Activated CD4-positive, alpha-beta T cell treated with anti-CD3 and anti-CD28 coated beads, Interleukin-10, Interleukin-2, amounts not matched to agents 100 ng/mL and 50 ng/mL, durations not matched to agents 16 hours and 8 hours (primary cell): ENCODE data around the gene DNAJC8.

ENCODE experiments used
- DNase-seq: peaks from one replicate; pipeline ENCODE4 v3.0.0-alpha.2; 2020

Gene DNAJC8

DNA sequence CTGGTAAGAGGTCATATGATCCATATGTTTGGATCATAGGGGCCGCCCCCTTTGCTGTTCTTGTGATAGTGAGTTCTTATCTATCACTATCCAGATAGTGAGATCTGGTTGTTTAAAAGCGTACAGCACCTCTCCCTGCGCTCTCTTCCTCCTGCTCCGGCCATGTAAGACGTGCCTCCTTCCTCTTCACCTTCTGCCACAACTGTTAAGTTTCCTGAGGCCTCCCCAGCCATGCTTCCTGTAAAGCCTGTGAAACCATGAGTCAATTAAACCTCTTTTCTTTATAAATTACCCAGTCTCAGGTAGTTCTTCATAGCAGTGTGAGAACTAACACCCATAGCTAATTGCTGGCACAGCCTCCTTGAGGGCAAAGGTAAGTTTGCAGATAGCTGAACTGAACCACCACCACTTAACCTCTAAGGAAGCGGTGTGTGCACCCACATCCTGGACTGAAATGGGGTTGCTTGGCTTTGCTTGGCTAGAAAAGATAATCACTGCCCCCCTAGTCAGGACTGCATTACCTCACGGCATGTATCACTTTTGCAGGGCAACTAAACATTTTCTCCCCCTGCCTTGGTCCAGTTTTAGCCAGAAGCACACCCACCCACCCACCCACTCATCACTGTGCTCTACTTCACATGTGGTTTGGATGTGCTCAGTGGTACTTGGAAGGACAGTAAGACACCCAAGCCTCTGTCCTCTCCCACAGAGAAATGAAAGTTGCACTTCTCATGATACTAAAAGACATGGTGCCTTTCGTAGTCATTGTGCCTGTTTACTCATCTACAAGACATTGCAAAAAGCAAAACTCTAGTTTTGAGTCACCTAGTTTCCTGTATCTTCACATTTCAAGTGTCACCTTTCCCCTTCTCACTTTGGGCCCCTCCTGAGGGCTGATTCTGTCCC is 33.2 kb downstream of the DNAJC8 start:
- peak; percentile 96 for DNase-seq

DNA sequence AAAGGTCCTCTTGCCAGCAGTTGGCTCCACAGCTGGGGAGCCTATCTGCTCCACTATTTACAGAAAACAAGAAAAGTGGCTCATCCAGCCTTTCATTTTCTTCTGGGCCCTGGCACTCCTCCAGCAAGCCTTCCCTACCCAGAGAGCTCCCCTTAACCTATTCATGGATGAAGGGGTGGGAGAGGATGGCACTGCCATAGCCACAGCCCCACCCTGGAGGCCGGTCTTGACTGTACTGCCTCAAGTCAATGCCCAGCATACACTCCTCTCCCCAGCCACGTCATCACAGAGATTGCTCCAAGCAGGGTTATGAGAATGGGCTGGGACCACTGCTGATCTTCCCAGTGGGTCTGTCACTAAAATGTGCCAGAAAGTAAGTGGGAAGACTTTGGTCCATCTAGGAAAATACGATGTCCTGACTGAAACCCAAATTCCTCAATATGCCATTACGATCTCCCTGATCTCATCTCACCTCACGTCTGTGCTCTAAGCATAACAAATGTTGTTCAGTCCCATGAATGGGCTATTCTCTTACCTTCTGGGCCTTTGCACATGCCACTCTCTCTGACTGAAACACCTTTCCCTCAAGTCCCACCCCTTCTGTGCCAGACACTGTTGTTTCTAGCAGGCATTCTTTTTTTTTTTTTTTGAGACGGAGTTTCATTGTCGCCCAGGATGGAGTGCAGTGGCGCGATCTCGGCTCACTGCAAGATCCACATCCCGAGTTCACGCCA is 35.0 kb downstream of the DNAJC8 start:
- DNase-seq = no peak

DNA sequence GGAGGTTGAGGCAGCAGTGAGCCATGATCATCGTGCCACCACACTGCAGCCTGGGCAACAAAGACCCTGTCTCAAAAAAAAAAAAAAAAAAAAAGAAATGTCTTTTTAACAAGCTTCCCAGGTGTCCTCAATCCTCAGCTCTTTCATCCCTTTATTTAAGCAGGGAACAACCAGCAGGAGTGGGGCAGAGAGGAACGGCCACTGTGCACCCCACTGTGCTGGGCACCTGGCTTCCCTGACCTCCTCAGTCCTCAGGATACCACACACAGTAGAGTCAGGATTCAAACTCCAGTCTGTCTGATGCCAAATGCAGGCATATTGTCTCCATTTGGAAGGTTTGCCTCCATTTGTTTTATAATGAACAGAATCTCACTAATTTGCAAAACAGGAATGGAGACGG is 36.5 kb downstream of the DNAJC8 start:
- DNase-seq = no peak

DNA sequence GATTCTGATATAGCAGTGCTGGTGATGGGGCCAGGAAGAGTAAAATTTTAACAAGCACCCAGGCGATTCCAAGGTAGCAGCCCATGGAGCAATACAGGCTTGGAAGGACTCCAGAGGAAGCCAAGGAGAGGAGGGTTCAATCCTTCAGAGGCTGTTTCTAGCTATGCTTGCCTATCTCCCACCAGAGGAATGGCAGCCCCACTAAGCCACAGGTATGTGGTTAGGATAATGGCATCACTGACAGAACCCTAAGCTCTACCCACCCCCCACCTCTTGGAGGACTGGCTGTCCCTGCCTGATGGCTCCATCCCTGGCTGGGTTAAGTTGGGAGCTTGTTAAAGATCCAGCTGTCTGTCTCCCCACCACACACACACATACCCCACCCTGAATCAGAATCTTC is 37.0 kb downstream of the DNAJC8 start:
- no peak for DNase-seq

- no peak for DNase-seq
Measured at GRCh38 chr1:28194326-28195035, 38.3 kb downstream of the DNAJC8 start.

DNA sequence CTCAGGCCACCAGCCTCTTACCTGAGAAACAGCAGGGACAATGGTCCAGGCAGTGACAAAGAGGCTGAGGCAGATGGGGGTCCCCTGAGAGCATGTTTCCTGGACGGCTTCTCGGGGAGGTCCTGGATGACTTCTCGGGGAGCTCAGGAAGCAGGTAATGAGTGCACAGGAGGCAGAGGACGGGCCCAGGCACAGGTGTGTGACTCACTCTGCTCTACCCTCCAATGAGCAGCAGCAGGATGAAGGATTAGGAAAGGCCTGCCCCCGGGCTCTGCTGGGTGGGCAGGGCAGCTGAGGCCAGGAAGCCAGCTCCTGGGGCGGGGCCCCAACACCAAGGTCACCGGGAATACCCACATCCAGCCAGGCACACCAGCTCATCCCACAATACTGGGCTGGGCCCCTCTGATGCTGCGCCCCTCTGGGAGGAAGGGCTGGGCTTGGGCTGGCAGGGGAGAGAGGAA is 39.1 kb downstream of the DNAJC8 start:
- no peak for DNase-seq

DNA sequence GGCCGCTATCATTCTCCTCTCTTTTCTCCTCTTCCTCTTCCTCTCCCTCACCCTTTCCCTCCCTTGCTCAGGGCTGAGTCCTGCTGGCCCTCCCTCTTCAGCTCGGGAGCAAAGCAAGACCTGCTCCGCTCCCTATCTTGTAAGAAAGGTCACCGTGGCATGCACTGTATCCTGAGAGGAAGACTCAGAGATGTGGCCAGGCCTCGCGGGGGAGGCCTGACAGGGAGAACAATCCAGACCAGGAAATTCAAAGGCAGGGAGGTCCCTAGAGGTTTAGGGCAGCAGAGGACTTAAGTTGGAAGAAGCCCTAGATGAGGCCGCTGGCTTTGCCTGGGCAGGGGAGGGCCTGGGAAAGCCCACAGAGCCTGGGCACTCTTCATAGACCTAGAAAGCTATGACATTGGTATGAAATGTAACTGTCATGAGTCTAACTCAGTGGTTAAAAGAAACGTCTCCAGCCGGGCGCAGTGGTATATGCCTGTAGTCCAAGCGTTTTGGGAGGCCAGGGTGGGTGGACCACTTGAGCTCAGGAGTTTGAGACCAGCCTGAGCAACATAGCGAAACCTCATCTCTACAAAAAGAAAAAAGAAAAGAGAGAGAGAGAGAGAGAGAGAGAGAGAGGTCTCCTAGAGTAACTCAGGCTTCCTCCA is 41.7 kb downstream of the DNAJC8 start:
- no peak for DNase-seq

GRCh38 chr1:28190337-28190979 is 42.4 kb downstream of the DNAJC8 start:
- DNase-seq = no peak

GRCh38 chr1:28185071-28185470 is 47.8 kb downstream of the DNAJC8 start:
- DNase-seq = no peak

DNA sequence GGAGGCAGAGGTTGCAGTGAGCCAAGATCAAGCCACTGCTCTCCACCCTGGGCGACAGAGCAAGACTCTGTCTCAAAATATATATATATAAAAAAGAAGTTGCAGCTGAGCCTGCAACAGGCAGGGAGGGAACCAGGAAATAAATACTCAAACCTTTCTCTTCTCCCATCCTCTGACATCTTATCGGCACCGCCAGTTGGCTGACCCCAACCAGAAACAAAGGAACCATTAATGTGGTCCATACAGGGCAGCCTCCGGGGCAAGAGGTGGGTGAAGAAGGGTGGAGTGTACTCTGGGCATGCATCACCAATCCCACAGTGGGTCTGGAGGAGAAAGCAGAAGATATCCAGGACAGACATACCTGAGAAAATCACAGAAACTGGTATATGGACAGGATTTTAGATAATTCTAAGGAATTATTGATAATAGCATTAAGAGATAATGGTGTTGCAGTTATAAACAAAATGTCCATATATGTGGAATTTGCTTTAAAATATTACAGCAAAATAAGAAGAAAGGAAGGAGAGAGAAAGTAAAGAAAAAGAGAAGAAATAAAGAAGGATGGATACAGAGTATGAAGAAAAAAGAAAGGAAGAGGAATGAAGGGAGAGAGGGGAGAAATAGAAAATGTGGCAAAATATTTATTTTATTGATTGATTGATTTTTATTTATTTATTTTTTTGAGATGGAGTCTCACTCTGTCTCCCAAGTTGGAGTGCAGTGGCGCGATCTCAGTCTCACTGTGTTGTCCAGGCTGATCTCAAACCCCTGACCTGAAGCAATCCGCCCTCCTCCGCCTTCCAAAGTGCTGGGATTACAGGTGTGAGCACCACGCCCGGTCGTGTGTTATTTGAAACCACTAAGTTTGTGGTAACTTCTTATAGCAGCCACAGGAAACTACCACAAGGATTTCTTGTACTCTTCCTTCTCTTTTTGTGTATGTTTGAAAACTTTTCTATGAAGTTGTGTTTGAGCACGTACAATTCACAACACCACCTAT is 52.2 kb downstream of the DNAJC8 start:
- no peak for DNase-seq

DNA sequence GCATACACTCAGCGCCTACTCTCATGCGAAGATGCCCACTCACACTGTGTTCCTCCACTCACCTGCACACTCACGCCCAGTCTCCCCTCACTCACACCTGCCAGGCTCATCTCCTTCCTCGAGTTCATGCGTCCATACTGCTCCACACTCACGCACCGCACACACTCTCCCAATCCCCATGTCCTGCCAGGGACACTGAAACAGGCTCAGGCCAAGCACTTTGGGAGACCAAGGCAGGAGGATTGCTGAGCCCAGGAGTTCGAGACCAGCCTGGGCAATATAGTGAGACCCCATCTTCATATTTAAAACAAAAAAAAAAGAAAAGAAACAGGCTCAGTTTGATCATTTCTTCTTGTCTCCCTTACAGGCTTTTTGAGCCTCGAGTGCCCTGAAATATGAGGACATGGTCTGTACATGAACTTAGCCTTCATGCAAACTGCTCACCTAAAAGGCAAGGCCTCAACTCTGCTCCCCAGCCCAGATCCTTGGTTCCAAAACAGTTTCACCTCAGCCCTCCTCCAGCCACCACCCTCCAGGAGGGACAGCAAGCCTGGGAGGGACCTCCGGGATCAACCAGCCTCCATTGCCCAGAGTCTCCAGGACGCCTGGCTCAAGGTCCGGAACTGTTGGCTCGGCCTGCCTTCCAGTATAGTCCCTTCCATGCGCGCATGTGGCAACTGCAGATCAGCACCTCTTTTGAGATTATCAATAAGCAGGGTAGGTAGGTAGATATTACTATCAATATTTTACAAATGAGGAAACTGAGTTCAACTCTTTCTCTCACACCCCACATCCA is 53.9 kb downstream of the DNAJC8 start:
- DNase-seq = no peak

DNA sequence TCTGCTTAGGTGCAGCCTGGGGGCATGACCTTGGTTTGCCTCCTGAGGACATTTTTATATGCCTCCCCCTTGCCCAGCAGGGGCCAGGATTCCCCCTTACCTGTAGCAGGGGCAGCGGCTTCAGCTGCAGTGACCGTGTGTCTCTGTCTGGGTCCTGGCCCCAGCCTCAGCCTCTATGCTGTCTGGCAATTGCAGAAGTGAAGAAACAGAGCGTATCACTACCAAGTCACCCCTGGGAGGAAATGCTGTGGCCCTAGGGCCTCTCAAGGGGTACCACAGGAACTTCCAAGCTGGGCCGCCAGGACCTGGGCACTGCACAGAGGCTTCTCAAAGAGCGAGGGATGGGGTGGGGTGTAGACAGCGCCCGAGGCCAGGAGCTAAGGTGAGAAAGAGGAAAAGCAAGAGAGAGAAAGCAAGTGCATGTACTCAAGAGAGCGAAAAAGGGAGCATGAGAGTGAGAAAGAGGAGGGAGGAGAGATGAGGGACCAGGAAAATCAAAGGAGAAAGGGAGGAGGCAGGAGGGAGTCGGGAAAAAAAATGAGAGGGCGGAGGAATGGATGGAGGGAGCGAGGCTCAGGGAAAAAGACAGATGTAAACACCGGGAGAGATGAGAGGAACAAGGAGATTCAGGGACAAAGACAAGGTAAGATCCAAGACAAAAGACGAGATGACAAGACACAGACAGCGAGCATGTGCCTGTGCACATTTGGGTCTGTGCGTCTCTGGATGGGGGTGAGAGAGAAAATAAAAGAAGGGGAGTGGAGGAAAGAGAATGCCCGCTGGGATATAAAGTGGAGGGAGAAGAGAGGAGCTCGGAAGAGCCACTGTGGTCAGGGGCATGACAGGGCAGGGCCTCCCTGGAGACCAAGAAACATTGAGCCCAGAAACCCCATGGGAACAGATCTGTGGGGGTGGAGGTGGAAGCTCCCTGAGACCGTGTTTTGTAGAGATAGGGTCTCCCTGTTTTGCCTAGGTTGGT is 56.0 kb downstream of the DNAJC8 start, which contains the start of gene PTAFR:
PTAFR (minus strand) TSS at position 199 of the 979 bp plus-strand sequence. CDS start 25,669 bp downstream, outside the sequence.
- DNase-seq = no peak

GRCh38 chr1:28175955-28176485 is 56.8 kb downstream of the DNAJC8 start:
- no peak for DNase-seq

- DNase-seq = no peak
Measured at GRCh38 chr1:28173980-28174297, 58.9 kb downstream of the DNAJC8 start.

DNA sequence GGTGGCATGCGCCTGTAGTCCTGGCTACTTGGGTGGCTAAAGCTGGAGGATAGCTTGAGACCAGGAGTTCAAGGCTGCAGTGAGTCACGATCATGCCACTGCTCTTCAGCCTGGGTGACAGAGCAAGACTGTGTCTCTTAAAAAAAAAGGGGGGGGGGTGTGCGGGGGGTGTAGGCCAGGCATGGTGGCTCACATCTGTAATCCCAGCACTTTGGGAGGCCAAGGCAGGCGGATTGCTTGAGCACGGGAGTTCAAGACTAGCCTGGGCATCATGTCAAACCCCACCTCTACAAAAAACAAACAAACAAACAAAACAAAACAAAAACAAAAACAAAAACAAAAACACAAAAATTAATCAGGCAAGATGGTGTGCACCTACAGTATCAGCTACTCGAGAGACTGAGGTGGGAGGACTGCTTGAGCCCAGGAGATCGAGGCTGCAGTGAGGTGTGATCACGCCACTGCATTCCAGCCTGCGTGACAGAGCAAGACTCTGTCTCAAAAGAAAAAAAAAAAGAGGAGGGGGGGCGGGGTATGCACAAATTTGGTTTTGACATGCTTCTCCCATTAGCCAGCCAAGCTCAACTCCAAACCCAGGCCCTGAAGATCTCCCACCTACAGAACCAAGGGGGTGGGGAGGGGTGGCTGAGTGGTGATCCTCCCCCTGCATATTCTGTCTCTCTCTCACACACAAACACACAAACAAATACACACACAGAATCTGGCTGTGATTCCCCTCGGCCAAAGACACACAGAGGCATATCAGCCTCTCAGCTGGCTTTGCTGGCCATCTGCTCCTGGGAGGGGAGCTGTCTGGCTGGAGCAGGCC is 59.5 kb downstream of the DNAJC8 start:
- DNase-seq = no peak

- peak; percentile 73 for DNase-seq
Measured at GRCh38 chr1:28172713-28173150, 60.1 kb downstream of the DNAJC8 start.

GRCh38 chr1:28171246-28171645 is 61.6 kb downstream of the DNAJC8 start:
- no peak for DNase-seq
